Fibroblast of skin of left quadriceps (primary cell): Measurements from ENCODE around the gene DOK3.
"Not testable (repeated sequence)": the region's sequence is repeated elsewhere in the genome, so short reads cannot be mapped to it uniquely, and the experiment has no call there.

ENCODE experiments used
- DNase-seq, 2 experiments: peaks; one replicate each; pipeline ENCODE4 v3.0.0-alpha.2; 2013; ENCODE audit warnings: low read depth in 2 of 2

DOK3 gene

GRCh38 chr5:177497292-177498012, 12.2 kb downstream of the DOK3 start, which contains the start of gene PDLIM7:
PDLIM7 (minus strand) TSS chr5:177497604; CDS start chr5:177496512, 1,092 bp downstream.
- DNase-seq, result peak; percentile 95

DNA sequence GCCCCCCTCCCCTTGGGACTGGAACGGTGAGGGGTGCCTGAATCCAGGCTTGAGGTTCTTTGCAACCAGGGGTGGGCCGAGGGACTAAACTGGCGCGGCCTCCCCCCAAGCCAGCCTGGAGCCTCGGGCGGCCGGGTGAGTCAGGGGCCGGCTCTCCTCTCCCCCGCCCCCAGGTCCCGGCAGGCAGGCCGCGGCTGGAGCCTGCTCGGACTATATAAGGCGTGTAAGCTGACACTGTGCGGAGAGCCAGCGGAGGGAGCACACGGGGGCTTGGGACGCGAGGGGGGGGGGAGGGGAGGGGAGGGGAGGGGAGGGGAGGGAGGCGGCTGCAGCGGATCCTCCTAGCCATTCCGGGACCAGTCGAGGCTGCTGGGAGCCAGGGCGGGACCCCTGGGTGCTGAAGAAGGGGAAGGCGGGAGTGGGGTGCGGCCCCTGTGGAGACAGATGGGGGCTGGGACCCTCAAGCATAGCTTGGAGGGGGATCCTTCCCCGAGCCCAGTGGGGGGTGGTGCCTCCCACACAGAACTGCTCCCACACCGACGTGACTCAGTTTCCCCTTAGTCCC, 12.8 kb downstream of the DOK3 start:
- DNase-seq, result peak; percentile 91 to 93

GRCh38 chr5:177496070-177496726, 13.4 kb downstream of the DOK3 start:
- no peak for DNase-seq

- peak; percentile 68 to 77 for DNase-seq
Observed at GRCh38 chr5:177495243-177496060, 14.2 kb downstream of the DOK3 start.

DNA sequence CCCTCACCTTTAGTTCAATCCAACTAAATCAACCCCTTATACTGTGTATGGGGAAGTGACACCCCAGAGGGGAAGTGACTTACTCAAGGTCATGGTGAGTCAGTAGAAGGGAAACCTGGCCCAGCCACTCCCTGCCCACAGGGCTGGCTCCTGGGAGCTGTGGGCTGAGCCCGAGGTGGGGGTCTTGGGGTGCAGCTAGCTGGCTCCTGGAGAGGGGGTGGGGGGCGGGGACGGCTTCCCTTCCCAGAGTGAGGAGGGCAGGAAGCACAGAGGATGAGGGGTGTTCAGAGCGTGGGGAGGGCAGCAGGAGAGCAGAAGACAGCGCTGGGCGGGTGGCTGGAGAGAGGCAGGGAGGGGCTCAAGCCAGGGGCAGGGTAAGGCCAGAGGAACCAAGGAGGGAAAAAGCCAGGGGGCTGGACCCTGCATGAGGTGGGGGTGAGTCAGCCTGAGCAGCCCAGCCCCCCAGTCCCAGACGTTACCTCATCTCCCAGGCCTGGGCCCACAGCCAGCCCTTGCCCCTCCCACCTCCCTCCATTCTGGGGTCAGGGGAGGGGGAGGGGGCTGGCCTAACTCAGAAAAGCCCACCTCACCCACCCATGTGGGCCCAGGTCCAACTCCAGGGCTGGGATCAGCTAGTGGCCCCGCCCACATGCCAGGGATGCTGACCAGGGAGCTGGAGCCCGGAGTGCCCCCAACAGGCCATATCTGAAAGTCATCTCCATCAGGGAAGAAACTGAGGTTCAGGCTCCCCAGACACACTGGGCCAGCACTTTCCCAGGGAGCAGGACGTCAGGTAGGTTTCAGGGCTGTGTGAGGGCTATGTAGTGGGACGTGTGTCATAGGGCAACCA, 15.1 kb downstream of the DOK3 start:
- DNase-seq, result peak; percentile 72 to 78

DNA sequence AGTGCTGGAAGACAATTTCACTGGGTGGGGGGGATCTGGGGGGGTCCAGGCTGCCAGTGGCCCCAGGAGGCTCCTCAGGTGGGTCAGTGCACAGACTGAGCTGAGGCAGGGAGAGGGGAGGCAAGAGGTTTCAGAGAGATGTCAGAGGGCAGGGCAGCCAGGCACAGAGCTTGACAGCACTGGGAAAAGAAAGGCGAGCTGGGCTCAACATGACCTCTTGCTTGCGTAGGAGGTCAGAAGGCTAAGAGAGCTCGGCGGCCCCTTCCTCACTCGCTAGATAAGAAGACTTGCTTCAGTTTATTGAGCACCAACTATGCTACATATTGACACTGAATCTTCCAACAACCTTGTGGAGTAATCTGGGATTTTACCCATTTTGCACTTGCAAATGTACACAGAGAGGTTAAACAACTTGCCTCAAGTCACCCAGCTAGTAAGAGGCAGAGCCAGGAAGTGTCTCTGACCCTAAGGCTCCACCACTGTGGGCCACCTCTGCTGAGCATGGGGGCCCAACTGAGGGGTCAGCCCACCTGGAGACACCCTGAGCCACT, 15.8 kb downstream of the DOK3 start:
- no peak for DNase-seq

- no peak for DNase-seq
Observed at GRCh38 chr5:177492841-177493240, 16.8 kb downstream of the DOK3 start.

- DNase-seq, result no peak
Observed at GRCh38 chr5:177491983-177492746, 17.5 kb downstream of the DOK3 start.

GRCh38 chr5:177491429-177491945, 18.1 kb downstream of the DOK3 start:
- no peak for DNase-seq

DNA sequence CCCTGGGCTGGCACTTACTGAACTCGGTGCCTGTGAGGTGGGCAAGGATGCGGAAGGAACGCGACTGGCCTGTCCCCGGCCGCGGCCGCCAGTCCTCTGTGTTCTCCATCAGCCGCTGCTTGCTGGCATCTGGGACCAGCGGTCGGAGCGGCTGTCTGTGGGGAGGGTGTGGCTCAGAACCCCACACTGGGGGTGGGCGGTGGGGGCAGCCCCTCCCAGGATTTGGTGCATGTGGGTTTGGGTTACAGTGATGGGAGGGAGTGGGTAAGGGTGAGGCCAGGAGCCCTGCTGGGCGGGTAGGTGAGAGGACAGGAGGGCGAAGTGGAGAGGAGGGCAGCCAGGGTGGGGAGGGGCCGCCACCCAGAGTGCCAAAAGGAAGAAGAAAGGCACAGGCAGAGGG, 18.6 kb downstream of the DOK3 start:
- no peak for DNase-seq

DNA sequence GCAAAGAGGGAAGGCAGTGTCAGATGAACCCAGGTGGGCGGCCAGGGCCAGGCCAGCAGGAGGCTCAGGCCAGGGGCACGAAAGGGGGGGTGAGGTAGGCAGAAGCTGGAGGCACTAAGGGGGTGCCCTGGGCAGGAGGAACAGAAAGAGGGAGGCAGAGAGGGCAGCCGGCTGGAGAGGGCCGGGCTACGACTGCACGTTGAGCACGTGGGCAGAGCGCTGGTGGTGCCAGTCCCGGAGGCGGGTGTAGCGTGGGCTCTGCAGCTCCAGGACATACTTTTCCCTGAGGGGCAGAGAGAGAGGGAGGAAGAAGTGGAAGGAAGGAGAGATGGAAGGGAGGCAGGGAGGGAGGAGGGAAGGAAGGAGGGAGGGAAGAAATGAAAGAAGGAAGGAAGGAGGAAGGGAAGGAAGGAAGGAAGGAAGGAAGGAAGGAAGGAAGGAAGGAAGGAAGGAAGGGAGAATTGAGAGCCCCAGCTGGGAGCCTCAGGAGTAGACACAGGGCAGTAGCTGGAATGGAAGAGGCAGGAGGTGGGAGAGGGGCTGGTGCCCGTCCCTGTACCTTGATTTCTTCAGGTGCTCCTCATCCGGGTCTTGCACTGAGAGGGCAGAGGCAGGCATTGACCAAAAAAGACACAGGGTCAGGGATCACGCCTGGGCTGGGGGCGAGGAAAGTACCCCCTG, 19.2 kb downstream of the DOK3 start:
- no peak for DNase-seq

DNA sequence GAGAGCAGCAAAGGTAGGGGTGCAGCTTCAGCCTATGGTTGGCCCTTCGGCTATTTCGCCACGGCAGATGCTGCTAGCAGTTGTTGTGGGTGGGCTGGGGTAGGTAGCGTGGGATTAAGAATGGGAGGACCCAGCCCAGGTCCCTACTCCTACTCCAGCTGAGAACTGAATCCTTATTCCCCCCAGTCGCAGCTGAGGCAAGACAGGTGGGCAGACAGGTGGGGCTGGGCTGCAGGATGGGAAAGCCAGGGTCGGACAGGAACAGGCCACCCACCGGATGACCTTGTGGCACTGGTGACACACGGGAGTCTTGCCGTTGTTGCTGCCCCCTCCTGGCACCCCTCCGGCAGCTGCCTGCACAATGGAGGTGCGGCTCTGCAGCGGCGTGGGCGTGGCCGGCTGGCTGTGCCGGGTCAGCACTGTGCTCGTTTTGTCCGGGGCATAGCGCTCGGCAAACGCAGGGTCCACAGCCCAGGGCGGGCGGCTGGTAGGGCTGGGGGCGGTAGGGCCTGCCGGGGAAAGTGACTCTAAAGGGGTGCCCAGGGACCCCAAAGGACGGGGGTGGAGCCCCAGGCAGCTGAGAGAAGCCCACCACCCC, 20.4 kb downstream of the DOK3 start:
- DNase-seq, result no peak

GRCh38 chr5:177487975-177488374, 21.7 kb downstream of the DOK3 start:
- DNase-seq, result no peak

DNA sequence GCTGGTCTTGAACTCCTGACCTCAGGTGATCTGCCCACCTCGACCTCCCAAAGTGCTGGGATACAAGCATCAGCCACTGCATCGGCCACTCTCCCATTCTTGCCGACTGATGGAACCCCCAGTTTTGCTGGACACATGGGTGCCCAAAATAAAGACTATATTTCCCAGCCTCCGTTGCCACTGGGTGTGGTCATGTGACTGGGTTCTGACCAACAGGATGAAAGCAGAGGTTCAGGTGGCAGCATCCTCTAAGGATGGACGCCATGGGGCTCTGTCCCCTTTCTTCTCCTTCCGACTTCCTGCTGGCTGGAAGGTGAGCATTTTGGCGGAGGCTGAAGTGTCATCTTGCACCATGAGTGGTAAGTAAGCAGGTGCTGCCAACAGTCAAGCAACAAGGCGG, 22.5 kb downstream of the DOK3 start:
- DNase-seq, result no peak

DNA sequence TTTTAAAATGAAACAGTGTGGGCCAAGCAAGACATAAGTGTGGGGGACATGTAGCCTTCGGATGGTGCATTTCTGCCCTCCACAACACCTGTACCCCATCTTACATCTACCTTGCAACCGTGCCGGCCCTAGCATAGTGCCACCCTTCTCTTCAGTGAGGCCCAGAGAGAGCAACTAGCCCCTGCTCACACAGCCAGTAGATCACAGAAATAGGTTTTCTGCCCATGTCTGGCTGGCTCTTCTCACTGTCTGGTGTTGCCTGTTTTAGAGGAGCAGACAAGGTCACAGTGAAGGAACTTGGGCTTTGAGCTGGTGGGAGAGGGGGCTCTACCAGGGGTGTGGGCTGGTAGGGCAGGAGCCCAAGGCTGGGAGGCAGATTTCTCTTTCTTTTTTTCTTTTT, 23.4 kb downstream of the DOK3 start:
- DNase-seq, result no peak

DNA sequence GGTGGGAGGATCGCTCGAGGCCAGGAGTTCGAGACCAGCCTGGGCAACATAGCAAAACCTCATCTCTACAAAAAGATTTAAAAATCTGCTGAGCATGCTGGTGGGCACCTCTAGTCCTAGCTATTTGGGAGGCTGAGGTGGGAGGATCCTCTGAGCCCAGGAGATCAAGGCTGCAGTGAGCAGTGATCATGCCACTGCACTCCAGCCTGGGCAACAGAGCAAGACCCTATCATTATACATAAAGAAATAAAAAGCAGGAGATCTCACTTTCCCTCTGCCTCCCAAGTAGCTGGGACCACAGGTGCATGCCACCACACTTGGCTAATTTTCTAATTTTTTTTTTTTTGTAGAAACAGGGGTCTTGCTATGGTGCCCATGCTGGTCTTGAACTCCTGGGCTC, 23.9 kb downstream of the DOK3 start:
- not testable (repeated sequence) for DNase-seq

DNA sequence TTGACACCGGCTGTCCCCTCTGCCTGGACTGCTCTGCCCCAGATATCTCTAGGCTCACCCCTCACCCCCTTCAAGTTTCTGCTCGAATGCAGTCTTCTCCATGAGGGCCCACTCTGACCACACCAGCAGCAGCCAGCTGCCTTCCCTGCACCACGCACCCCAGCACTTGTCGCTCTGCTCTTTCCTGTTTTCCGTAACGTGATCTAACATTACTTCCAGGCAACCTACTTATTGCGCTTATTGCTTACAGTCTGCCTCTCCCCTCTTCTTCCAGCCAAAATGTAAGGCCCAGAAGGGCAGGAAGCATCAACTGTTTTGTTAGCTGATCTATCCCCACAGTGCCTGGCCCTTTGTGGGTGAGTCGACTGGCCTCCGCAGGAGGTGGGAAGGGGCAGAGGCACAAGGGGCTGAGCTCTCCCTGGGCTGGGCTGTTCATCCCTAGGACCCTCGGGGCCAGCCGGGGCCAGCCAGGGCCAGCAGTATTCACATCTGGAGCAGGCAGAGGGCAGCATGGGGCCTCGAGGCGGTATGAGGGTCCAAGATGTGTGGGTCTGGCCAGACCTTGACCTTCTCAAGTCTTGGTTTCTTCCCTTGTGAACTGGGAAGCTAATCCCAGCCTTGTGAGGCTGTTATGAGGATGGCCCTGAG, 24.6 kb downstream of the DOK3 start:
- no peak for DNase-seq
